Tongue (tissue), 3 donors: Measurements from ENCODE around the gene TMEM92. TPM values are rescaled to one million over a fixed set of nuclear protein-coding genes. Genes with fewer than 3 reads are reported as not detected.

Source experiments
- DNase-seq: peaks from one replicate; pipeline ENCODE4 v3.0.0-alpha.2; 2015
- small RNA-seq: library from RNA; depleted of rRNA; stranded (forward); fragments of <200 nt; gene quantifications from one replicate; pipeline ENCODE3, GENCODE V24; 2014; ENCODE audit warnings: low replicate concordance
- total RNA-seq: library from RNA; depleted of rRNA; stranded (reverse); fragments of >200 nt; gene quantifications from one replicate; pipeline ENCODE4 v1.2.3, GENCODE V29; 2014

Gene TMEM92
- total RNA-seq, 1 donor from 2014 or later, result not detected

GRCh38 chr17:50328363-50329325 is 54.4 kb downstream of the TMEM92 start:
- DNase-seq, result peak; percentile 85

GRCh38 chr17:50329716-50330115 is 55.5 kb downstream of the TMEM92 start:
- no peak for DNase-seq

GRCh38 chr17:50330151-50330775 is 56.0 kb downstream of the TMEM92 start:
- peak; percentile 68 for DNase-seq

Small RNA genes within 50 kb of the gene (small RNA-seq; reads per million reads assigned to genes)
- gene SUMO2P7, result not detected

Other genes with a start within 250 kb of the TMEM92 start
- 42.2 TPM for gene ITGA3, start 218.4 kb upstream of the TMEM92 start, total RNA-seq
- gene PDK2, start 179.1 kb upstream of the TMEM92 start, total RNA-seq, result 28.2 TPM
- gene SAMD14, start 144.3 kb upstream of the TMEM92 start, total RNA-seq, result 1.0 TPM
- 30.1 TPM for gene PPP1R9B, start 123.8 kb upstream of the TMEM92 start, total RNA-seq
- 148 TPM for gene SGCA, start 108.5 kb upstream of the TMEM92 start, total RNA-seq
- gene COL1A1, start 72.8 kb upstream of the TMEM92 start, total RNA-seq, result 3,144 TPM
- gene XYLT2, start 71.7 kb downstream of the TMEM92 start, total RNA-seq, result 29.0 TPM
- 32.2 TPM for gene MRPL27, start 98.7 kb downstream of the TMEM92 start, total RNA-seq
- 4.3 TPM for gene EME1, start 98.8 kb downstream of the TMEM92 start, total RNA-seq
- gene LRRC59, start 123.1 kb downstream of the TMEM92 start, total RNA-seq, result 55.5 TPM
- gene ACSF2, start 151.8 kb downstream of the TMEM92 start, total RNA-seq, result 44.3 TPM
- not detected for gene CHAD, start 194.4 kb downstream of the TMEM92 start, total RNA-seq
- gene RSAD1, start 204.4 kb downstream of the TMEM92 start, total RNA-seq, result 33.5 TPM
- 0.21 TPM for gene MYCBPAP, start 234.0 kb downstream of the TMEM92 start, total RNA-seq